ENCODE data around the gene ENTREP3.

GRCh38 chr1:155293086-155293749 is 37.9 kb upstream of the ENTREP3 start:
- TF ChIP-seq SP1 (IDR thresholded peaks at IDR 0.05) (no peak), BHLHE40 (IDR thresholded peaks at IDR 0.05; ENCODE audit: borderline replicate concordance) (no peak), ARNT (IDR thresholded peaks at IDR 0.05) (no peak), SUZ12 (IDR thresholded peaks at IDR 0.05) (no peak), FOXA1 (IDR thresholded peaks at IDR 0.05) (no peak), LEF1 (IDR thresholded peaks at IDR 0.05; ENCODE audit: borderline replicate concordance) (no peak), FOXM1 (IDR thresholded peaks at IDR 0.05; ENCODE audit: borderline replicate concordance) (no peak), L3MBTL2 (conservative IDR thresholded peaks at IDR 0.05) (no peak), TARDBP (IDR thresholded peaks at IDR 0.05) (no peak), ELF4 (IDR thresholded peaks at IDR 0.05) (no peak), FOXK2 (IDR thresholded peaks at IDR 0.05) (no peak), PKNOX1 (IDR thresholded peaks at IDR 0.05) (no peak), NFRKB (IDR thresholded peaks at IDR 0.05) (no peak), HDGF (IDR thresholded peaks at IDR 0.05; ENCODE audit: borderline replicate concordance) (no peak)

Measured in HEK293T (cell line).